ENCODE measurements around the gene YEATS2. TPM values are rescaled to one million over a fixed set of nuclear protein-coding genes. Genes with fewer than 3 reads are reported as not detected.
A peak's percentile ranks its signal among the peaks of the same experiment; 100 is the strongest.
"Not testable (repeated sequence)": the region's sequence is repeated elsewhere in the genome, so short reads cannot be mapped to it uniquely, and the experiment has no call there.

YEATS2 gene
- polyA plus RNA-seq, 4 donors, result 3.5 to 19.2 (median 6.0) TPM

GRCh38 chr3:183698756-183699155 lies 1.2 kb downstream of the YEATS2 start:
- peak; percentile 16 to 30 for DNase-seq
- Histone ChIP-seq H3K27ac (ENCODE audit: low read depth in 1 of 3, low read length in 2 of 3) (peak overlapping the region in 2 of 3 donors; percentile 66 to 87), H3K36me3 (ENCODE audit: control insufficient read depth in 3 of 3, insufficient read depth in 2 of 3, low read depth in 1 of 3, low read length in 3 of 3) (peaks cover 0 to 8% (median 0%) of the 10 kb centered on the region in 3 donors), H3K4me3 (ENCODE audit: low read depth in 1 of 3, low read length in 3 of 3) (peak overlapping the region in 2 of 3 donors; percentile 88 to 92), H3K4me1 (ENCODE audit: control insufficient read depth in 3 of 3, insufficient read depth in 2 of 3, low read depth in 1 of 3, low read length in 2 of 3) (peaks cover 0 to 9% (median 6%) of the 10 kb centered on the region in 3 donors), H3K9me3 (ENCODE audit: control insufficient read depth in 2 of 2, insufficient read depth in 1 of 2, low read depth in 1 of 2, low read length in 1 of 2) (no peaks in the 10 kb centered on the region), H3K27me3 (ENCODE audit: control insufficient read depth in 3 of 3, insufficient read depth in 3 of 3, low read length in 3 of 3) (no peaks in the 10 kb centered on the region)
- 3 to 5% (median 3%) methylated on average over 9 of the region's 9 CpGs for WGBS, 3 donors
- FAIRE-seq, result no peak

GRCh38 chr3:183699238-183699947 lies 1.8 kb downstream of the YEATS2 start:
- H3K9me3 ChIP-seq (ENCODE audit: control insufficient read depth in 2 of 2, insufficient read depth in 1 of 2, low read depth in 1 of 2, low read length in 1 of 2), result no peaks in the 10 kb centered on the region
- no peak for FAIRE-seq
- H3K27me3 ChIP-seq (ENCODE audit: control insufficient read depth in 3 of 3, insufficient read depth in 3 of 3, low read length in 3 of 3), result no peaks in the 10 kb centered on the region
- DNase-seq, result peak; percentile 19 to 39
- peaks cover 0 to 8% (median 0%) of the 10 kb centered on the region in 3 donors for H3K36me3 ChIP-seq (ENCODE audit: control insufficient read depth in 3 of 3, insufficient read depth in 2 of 3, low read depth in 1 of 3, low read length in 3 of 3)
- 32 to 40% (median 33%) methylated on average over 13 of the region's 13 CpGs for WGBS, 3 donors
- peaks cover 0 to 9% (median 6%) of the 10 kb centered on the region in 3 donors for H3K4me1 ChIP-seq (ENCODE audit: control insufficient read depth in 3 of 3, insufficient read depth in 2 of 3, low read depth in 1 of 3, low read length in 2 of 3)
- H3K4me3 ChIP-seq (ENCODE audit: low read depth in 1 of 3, low read length in 3 of 3), result peak overlapping the region in 1 of 3 donors; percentile 92
- no peak overlapping the region for H3K27ac ChIP-seq (ENCODE audit: low read depth in 1 of 3, low read length in 2 of 3)

- FAIRE-seq (no peak), DNase-seq (no peak)
- WGBS, 3 donors, result 95 to 97% (median 96%) methylated on average over 5 of the region's 5 CpGs
- Histone ChIP-seq H3K36me3 (ENCODE audit: control insufficient read depth in 3 of 3, insufficient read depth in 2 of 3, low read depth in 1 of 3, low read length in 3 of 3) (peaks cover 0 to 8% (median 0%) of the 10 kb centered on the region in 3 donors), H3K27me3 (ENCODE audit: control insufficient read depth in 3 of 3, insufficient read depth in 3 of 3, low read length in 3 of 3) (no peaks in the 10 kb centered on the region), H3K4me3 (ENCODE audit: low read depth in 1 of 3, low read length in 3 of 3) (no peak overlapping the region), H3K9me3 (ENCODE audit: control insufficient read depth in 2 of 2, insufficient read depth in 1 of 2, low read depth in 1 of 2, low read length in 1 of 2) (no peaks in the 10 kb centered on the region), H3K27ac (ENCODE audit: low read depth in 1 of 3, low read length in 2 of 3) (no peak overlapping the region), H3K4me1 (ENCODE audit: control insufficient read depth in 3 of 3, insufficient read depth in 2 of 3, low read depth in 1 of 3, low read length in 2 of 3) (peaks cover 0 to 9% (median 6%) of the 10 kb centered on the region in 3 donors)
Observed at GRCh38 chr3:183701744-183702143, 4.1 kb downstream of the YEATS2 start.

GRCh38 chr3:183703892-183704291 lies 6.3 kb downstream of the YEATS2 start:
- not testable (repeated sequence) for H3K4me3 ChIP-seq (ENCODE audit: low read depth in 1 of 3, low read length in 3 of 3); H3K27ac ChIP-seq (ENCODE audit: low read depth in 1 of 3, low read length in 2 of 3); H3K4me1 ChIP-seq (ENCODE audit: control insufficient read depth in 3 of 3, insufficient read depth in 2 of 3, low read depth in 1 of 3, low read length in 2 of 3); H3K9me3 ChIP-seq (ENCODE audit: control insufficient read depth in 2 of 2, insufficient read depth in 1 of 2, low read depth in 1 of 2, low read length in 1 of 2); H3K36me3 ChIP-seq (ENCODE audit: control insufficient read depth in 3 of 3, insufficient read depth in 2 of 3, low read depth in 1 of 3, low read length in 3 of 3); FAIRE-seq; DNase-seq; H3K27me3 ChIP-seq (ENCODE audit: control insufficient read depth in 3 of 3, insufficient read depth in 3 of 3, low read length in 3 of 3)
- WGBS, 3 donors, result 92 to 95% (median 94%) methylated on average over 6 of the region's 6 CpGs

- Histone ChIP-seq H3K27ac (ENCODE audit: low read depth in 1 of 3, low read length in 2 of 3) (no peak overlapping the region), H3K27me3 (ENCODE audit: control insufficient read depth in 3 of 3, insufficient read depth in 3 of 3, low read length in 3 of 3) (no peaks in the 10 kb centered on the region), H3K9me3 (ENCODE audit: control insufficient read depth in 2 of 2, insufficient read depth in 1 of 2, low read depth in 1 of 2, low read length in 1 of 2) (no peaks in the 10 kb centered on the region), H3K36me3 (ENCODE audit: control insufficient read depth in 3 of 3, insufficient read depth in 2 of 3, low read depth in 1 of 3, low read length in 3 of 3) (peaks cover 0 to 3% (median 0%) of the 10 kb centered on the region in 3 donors), H3K4me1 (ENCODE audit: control insufficient read depth in 3 of 3, insufficient read depth in 2 of 3, low read depth in 1 of 3, low read length in 2 of 3) (no peaks in the 10 kb centered on the region), H3K4me3 (ENCODE audit: low read depth in 1 of 3, low read length in 3 of 3) (no peak overlapping the region)
- DNase-seq (no peak), FAIRE-seq (no peak)
Observed at GRCh38 chr3:183710231-183710630, 12.6 kb downstream of the YEATS2 start.

- H3K27ac ChIP-seq (ENCODE audit: low read depth in 1 of 3, low read length in 2 of 3), result no peak overlapping the region
- H3K36me3 ChIP-seq (ENCODE audit: control insufficient read depth in 3 of 3, insufficient read depth in 2 of 3, low read depth in 1 of 3, low read length in 3 of 3), result peaks cover 0 to 7% (median 0%) of the 10 kb centered on the region in 3 donors
- H3K9me3 ChIP-seq (ENCODE audit: control insufficient read depth in 2 of 2, insufficient read depth in 1 of 2, low read depth in 1 of 2, low read length in 1 of 2), result no peaks in the 10 kb centered on the region
- H3K4me3 ChIP-seq (ENCODE audit: low read depth in 1 of 3, low read length in 3 of 3), result no peak overlapping the region
- H3K27me3 ChIP-seq (ENCODE audit: control insufficient read depth in 3 of 3, insufficient read depth in 3 of 3, low read length in 3 of 3), result no peaks in the 10 kb centered on the region
- 97 to 99% (median 97%) methylated on average over 3 of the region's 3 CpGs for WGBS, 3 donors
- DNase-seq (no peak), FAIRE-seq (no peak)
- no peaks in the 10 kb centered on the region for H3K4me1 ChIP-seq (ENCODE audit: control insufficient read depth in 3 of 3, insufficient read depth in 2 of 3, low read depth in 1 of 3, low read length in 2 of 3)
Observed at GRCh38 chr3:183711516-183711915, 13.9 kb downstream of the YEATS2 start.

GRCh38 chr3:183714622-183715021 lies 17.0 kb downstream of the YEATS2 start:
- peaks cover 0 to 21% (median 2%) of the 10 kb centered on the region in 3 donors for H3K36me3 ChIP-seq (ENCODE audit: control insufficient read depth in 3 of 3, insufficient read depth in 2 of 3, low read depth in 1 of 3, low read length in 3 of 3)
- no peaks in the 10 kb centered on the region for H3K9me3 ChIP-seq (ENCODE audit: control insufficient read depth in 2 of 2, insufficient read depth in 1 of 2, low read depth in 1 of 2, low read length in 1 of 2)
- FAIRE-seq (no peak), DNase-seq (no peak)
- no peak overlapping the region for H3K4me3 ChIP-seq (ENCODE audit: low read depth in 1 of 3, low read length in 3 of 3)
- no peak overlapping the region for H3K27ac ChIP-seq (ENCODE audit: low read depth in 1 of 3, low read length in 2 of 3)
- H3K4me1 ChIP-seq (ENCODE audit: control insufficient read depth in 3 of 3, insufficient read depth in 2 of 3, low read depth in 1 of 3, low read length in 2 of 3), result no peaks in the 10 kb centered on the region
- H3K27me3 ChIP-seq (ENCODE audit: control insufficient read depth in 3 of 3, insufficient read depth in 3 of 3, low read length in 3 of 3), result no peaks in the 10 kb centered on the region

GRCh38 chr3:183718012-183718411 lies 20.4 kb downstream of the YEATS2 start:
- FAIRE-seq (no peak), DNase-seq (no peak)
- Histone ChIP-seq H3K4me1 (ENCODE audit: control insufficient read depth in 3 of 3, insufficient read depth in 2 of 3, low read depth in 1 of 3, low read length in 2 of 3) (no peaks in the 10 kb centered on the region), H3K9me3 (ENCODE audit: control insufficient read depth in 2 of 2, insufficient read depth in 1 of 2, low read depth in 1 of 2, low read length in 1 of 2) (no peaks in the 10 kb centered on the region), H3K4me3 (ENCODE audit: low read depth in 1 of 3, low read length in 3 of 3) (no peak overlapping the region), H3K27ac (ENCODE audit: low read depth in 1 of 3, low read length in 2 of 3) (no peak overlapping the region), H3K36me3 (ENCODE audit: control insufficient read depth in 3 of 3, insufficient read depth in 2 of 3, low read depth in 1 of 3, low read length in 3 of 3) (peaks cover 2 to 31% (median 2%) of the 10 kb centered on the region in 3 donors), H3K27me3 (ENCODE audit: control insufficient read depth in 3 of 3, insufficient read depth in 3 of 3, low read length in 3 of 3) (no peaks in the 10 kb centered on the region)
- WGBS, 3 donors, result 91 to 96% (median 95%) methylated on average over 3 of the region's 3 CpGs

GRCh38 chr3:183725387-183725786 lies 27.8 kb downstream of the YEATS2 start:
- WGBS, 3 donors, result 70 to 92% (median 72%) methylated on average over 6 of the region's 6 CpGs
- Histone ChIP-seq H3K27ac (ENCODE audit: low read depth in 1 of 3, low read length in 2 of 3) (no peak overlapping the region), H3K4me3 (ENCODE audit: low read depth in 1 of 3, low read length in 3 of 3) (no peak overlapping the region), H3K4me1 (ENCODE audit: control insufficient read depth in 3 of 3, insufficient read depth in 2 of 3, low read depth in 1 of 3, low read length in 2 of 3) (no peaks in the 10 kb centered on the region), H3K27me3 (ENCODE audit: control insufficient read depth in 3 of 3, insufficient read depth in 3 of 3, low read length in 3 of 3) (no peaks in the 10 kb centered on the region), H3K36me3 (ENCODE audit: control insufficient read depth in 3 of 3, insufficient read depth in 2 of 3, low read depth in 1 of 3, low read length in 3 of 3) (peaks cover 5 to 44% (median 14%) of the 10 kb centered on the region in 3 donors), H3K9me3 (ENCODE audit: control insufficient read depth in 2 of 2, insufficient read depth in 1 of 2, low read depth in 1 of 2, low read length in 1 of 2) (no peaks in the 10 kb centered on the region)
- DNase-seq (no peak), FAIRE-seq (no peak)
